GM18519 (cell line): ENCODE data around the gene SLC6A20.

Experiments used
- ATAC-seq: cut with Tn5 transposase; IDR thresholded peaks from one replicate; pipeline ENCODE4 v1.9.1; 2021; ENCODE audit warnings: mild to moderate bottlenecking, moderate library complexity; ENCODE audit not compliant: unreplicated experiment, low FRiP score

Gene SLC6A20

DNA sequence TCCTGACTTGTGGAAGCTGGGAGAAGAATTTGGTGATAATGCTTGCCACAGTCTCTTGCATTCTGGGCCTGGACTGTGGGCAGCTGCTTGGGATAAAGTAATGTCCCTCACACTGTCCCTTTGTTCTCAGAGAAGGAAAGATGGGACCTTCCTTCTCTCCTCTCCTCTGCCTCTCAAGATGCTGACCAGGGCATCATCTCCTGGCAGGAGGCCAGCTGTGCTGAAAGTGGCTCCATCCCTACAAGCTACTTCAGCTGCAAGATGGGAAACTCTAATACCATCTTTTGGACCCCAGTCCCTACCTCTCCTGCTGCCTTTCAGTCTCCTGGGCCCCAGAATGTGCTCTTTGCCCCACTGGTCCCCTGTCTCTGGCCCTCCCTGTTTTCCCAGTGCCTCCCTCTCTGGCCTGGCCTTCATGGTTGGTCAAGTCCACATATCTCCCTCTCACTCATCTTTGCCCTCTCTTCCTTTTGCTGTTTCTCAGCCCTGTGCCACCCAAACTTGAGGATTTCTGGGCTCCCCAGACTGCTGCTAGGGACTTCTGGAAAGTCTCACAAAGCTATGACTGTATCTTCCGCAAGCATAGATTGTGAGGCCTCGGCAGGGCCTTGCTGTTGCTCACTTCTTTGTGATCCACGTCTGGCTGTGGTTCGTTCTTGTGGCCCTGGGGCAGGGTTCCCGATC, 7.1 kb upstream of the SLC6A20 start:
- ATAC-seq: no peak

DNA sequence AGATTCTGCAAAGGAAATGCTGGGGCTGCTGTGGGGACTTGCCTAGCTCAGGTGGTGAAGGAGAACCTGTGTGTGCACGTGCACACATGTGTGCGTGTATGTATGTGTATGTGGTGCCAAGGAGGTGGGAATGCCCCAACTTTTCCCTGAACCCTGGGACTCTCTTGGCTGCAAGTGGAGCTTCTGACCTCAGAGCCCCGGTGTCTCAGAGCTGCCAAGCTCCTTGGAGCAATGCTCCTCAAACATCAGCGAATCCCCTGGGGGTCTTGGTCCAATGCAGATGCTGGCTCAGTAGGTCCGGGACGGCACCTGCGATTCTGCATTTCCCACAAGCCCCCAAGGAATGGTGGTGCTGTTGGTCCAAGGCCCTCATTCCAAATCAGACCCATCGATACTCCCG, 5.8 kb upstream of the SLC6A20 start:
- ATAC-seq: no peak

DNA sequence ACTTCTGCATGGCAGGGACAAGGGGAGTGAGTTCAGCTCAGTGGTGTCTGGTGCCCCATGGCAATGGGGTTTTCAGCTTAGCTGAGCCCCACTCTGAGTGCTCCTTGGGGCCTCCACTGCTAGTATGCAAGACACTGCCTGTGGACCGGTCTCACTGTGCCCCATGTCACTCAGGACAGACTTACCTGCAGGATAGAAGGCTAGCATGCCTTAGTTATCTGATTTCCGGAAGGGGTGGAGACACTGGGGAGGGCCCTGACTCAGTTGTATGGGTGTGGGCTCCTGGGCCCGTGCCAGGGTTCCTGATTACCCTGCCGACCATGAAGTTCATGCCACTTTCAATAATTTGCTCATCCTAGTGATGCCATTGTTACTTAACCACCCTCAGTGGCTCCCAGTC, 4.3 kb upstream of the SLC6A20 start:
- no peak for ATAC-seq

DNA sequence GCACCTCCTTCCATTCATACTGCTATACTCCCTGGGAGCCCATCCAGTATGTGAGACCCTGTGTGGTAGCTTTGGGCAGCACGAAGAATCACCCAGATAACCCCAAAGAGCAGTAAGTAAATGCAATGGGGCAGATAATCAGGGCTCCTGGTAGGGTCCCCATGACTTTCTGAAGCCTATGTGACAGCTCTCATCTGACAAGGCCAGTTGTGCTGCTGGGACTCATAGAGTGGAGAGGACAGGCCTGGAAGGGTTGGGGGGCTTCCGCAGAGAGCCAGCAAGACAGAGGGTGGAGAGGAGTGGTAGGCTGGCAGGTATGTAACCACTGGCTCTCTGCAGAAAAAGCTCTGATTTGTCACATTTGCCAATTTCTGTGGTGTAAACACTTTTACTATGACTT, 3.2 kb upstream of the SLC6A20 start:
- no peak for ATAC-seq

DNA sequence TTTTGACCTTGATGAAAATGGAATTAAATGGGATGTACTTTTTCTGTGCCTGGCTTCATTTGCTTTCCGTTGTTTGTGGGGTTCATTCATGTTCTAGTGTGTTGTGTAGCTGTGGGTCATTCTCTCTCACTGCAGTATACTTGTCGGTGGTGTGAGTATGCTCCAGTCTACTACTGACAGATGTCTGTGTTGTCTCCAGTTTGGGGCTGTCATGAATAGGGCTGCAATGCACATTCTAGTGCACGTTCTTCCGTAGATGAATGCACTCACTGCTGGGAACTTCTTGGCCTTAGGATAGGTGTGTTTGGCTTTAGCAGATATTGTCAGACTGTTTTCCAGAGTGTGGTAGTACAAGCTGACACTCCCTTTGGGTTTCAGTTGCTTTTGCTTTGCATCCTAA, 1.7 kb upstream of the SLC6A20 start:
- ATAC-seq: no peak

DNA sequence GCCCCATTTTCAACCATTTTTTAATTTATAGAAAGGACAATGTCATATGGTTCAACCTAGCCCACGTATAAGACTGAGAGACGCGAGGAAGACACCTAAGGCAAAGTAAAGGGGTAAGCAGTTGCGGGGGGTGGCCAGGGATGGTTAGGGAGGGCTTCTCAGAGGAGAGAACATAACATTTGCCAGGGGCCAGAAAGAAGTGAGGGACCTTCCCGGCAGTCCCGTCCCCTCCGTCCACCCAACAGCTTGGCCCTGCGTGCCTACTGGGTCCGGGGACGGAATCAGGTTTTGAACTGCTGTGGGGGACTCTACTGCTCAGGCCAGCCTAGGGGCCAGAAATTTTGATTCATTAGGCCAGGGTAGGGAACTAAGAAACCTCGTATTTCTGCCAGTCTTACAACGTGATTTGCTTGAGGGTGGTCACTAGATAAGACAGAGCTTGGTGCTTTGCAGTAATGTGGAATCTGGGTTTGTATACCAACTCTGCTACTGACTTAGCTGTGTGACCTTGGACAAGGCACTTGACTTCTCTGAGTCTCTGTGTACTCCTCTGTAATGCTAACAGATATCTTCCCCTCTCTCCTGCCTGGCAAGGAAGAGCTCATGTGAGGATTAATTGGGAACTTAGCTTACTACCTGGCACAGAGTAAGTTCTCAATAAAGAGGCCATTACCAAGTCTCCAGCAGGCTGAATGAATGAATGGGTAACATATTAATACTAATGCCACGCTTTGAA, 734 bp upstream of the SLC6A20 start:
- no peak for ATAC-seq

DNA sequence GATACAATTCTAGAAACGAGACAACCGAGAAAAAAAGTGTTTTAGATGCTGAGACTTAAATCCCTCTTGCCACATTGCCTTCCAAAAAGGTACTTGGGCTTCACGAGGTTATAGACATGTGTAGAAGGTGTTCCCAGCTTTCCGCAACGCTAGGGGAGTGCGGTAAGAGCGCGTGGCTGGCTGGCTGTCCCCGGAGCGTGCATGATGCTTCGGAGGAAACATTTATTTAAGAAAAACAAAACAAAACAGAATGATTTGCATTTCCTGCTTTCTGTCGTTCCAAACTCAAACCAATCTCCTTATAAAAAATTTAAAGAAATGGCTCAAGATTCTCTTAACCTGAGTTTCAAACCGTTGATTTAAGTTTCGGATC, 841 bp downstream of the SLC6A20 start:
- ATAC-seq: no peak

DNA sequence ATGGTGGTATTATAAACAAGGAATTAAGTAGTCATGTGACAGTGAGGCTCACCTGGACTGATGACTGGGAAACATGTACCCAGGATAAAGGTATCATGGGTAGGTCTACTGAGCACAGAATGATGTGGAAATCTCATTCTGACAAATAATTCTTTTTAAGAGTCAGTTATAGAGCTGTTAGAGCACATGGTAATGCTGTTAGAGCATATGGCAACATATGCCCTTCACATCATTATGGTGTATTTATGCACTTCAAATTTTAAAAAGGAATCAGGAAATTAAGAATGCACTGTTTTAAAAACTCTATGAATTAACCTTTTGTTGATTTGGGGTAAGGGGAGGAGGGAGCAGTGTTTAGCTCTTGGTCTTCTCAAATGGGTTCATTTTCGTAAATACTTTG, 1.7 kb downstream of the SLC6A20 start:
- ATAC-seq: no peak

DNA sequence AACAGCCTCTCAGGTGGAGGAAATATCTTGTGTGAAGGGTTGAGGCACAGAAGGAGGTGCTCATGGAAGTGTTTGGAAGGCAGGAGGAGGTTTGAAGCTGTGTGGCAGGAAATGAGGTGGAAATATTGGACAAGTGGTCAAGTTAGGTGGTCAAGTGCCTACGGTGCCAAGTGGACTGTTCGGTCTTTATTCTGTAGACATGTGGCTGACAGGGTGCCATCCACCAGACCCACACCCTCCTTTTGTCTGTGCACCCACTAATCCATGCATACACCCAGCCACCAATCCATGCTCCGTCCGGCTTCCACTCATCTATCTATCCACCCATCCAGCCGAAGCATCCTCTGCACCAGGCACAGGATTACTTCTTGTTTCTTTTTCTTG, 2.2 kb downstream of the SLC6A20 start:
- no peak for ATAC-seq

DNA sequence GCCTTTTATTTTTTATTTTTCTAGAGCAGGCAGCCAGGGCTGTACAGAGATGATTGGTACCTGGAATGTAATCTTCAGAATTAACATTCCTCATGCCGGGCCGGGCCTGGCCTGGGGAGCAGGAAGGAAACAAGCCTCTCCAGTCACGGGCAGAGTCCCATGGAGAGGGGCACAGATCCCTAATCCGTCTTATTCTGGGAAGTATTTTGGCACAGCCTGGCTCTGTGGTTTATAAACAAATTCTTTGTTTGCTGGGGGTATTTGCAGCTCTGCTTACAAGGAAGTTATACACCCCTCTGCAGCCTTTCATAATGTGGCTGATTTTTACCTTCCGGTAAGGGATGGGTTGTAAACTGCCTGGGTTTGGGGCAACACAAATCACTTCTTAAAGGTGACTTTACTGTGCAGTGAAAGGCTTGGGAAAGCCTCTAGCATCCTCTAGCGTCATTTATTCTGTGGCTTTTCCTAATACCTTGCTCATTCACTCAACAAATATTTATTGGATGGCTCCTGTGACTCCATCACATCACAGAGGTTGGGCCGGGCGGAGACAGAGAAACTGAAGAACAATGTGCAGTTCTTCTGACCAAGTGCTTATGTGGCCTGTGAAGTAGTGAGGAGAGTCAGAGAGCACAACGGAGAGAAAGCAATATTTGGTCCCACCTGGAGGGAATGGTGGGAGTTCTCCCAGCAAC, 2.7 kb downstream of the SLC6A20 start:
- ATAC-seq: no peak

DNA sequence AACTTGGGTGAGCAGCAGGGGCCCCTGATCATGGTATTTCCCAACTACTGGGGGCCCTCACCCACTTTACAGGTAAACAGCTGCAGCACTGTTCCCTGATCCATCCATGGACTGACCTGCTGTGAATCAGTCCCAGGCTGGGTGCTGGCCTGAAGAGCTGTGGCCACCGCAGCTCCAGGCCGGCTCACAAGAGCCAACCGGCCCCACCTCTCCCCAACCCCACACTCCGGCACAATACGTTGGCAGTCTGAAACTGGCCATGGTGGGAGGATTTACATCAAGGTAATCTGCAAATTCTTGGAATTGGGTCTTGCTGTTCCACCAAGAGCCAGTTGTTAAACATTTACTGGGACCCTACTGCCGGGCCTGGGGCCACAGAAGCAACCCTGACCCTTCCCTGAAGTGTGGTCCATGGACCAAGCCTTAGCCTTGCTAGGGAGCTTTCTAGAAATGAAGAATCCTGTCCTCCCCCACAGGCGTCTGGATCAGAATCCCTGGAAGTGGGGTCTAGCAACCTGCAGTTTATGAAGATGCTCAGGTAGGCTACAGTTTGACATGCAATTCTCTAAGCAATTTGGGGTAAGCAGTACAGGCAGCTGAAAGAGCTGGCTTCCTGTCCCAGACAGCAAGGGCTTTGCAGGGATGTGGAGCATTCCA, 3.7 kb downstream of the SLC6A20 start:
- ATAC-seq: no peak

DNA sequence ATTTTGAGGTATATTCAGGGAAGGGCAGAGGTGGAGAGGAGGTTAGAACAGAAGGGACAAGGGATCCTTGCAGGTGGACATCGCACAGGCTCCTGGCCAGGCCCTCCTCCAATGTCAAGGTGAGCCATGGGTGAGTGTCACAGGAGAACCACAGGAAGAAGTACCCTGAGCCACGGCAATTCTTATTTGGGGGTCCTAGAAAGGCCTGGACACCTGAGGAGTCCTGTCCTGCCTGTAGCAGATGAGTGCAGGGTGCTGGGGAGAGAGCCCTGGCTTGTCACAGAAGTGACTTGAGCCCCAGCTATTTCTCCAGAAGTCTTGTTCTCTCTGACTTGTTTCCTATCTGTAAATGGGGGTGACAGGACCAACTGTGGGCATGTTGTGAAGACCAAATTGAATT, 4.3 kb downstream of the SLC6A20 start:
- no peak for ATAC-seq

DNA sequence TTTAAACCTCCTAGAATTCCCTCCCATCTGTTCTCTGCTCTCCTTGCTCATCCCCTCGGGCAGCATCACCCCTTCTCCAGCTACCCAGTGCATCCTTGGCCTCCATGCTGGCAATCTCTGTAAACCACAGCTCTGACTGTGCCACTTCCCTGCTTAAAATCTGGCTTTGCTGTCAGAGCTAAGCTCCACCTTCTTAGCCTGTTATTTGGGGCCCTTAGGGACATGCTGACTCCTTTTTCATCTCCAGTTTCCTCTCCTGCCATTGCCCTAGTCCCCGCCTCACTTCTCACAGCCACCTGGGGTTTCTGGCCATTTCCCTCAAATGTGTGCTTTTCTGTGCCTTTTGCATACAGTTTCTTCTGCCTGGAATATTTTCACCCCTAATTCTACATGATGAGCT, 5.7 kb downstream of the SLC6A20 start:
- ATAC-seq: no peak

DNA sequence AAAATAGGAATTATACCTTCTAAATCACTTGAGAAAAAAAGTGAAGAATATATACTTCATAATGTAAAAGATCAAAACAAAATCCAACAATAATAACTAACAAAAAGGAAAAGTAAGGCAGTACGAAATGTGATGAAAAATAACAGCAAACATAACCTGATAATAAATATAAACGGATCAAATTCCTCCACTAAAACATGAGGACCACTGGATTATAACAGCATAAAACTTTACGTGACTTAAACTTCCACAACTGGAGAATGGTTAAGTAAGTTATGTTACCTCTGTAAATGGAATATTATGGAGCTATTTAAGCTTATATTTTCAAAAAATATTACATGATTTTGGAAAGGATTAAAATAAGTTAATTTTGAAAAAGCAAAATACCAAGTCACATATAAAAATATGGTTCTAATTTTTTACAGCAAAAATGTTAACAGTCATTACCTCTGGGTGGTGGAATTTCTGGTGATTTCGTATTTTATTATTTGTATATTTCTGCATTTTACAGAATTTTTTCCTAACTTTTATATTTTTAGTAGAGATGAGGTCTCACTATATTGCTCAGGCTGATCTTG, 7.0 kb downstream of the SLC6A20 start:
- no peak for ATAC-seq

DNA sequence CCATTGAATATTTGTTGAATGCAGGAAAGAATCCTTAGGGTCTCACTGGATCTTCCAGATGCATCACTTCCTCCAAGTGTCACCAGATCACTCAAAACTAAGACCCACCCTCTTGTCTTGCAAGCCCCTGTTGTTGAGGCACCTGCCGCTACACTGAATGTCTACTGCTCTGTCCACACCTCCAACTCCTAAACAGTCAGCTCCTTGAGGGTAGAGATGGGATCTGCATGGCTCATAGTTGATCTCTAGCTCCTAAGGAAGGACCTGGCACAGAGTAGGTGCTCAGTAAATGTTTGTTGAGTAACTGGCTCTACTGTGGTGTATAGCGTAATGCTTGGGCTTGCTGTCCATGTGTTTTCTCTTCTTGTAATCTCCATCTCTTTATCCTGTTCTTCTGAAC, 8.8 kb downstream of the SLC6A20 start:
- ATAC-seq: no peak

DNA sequence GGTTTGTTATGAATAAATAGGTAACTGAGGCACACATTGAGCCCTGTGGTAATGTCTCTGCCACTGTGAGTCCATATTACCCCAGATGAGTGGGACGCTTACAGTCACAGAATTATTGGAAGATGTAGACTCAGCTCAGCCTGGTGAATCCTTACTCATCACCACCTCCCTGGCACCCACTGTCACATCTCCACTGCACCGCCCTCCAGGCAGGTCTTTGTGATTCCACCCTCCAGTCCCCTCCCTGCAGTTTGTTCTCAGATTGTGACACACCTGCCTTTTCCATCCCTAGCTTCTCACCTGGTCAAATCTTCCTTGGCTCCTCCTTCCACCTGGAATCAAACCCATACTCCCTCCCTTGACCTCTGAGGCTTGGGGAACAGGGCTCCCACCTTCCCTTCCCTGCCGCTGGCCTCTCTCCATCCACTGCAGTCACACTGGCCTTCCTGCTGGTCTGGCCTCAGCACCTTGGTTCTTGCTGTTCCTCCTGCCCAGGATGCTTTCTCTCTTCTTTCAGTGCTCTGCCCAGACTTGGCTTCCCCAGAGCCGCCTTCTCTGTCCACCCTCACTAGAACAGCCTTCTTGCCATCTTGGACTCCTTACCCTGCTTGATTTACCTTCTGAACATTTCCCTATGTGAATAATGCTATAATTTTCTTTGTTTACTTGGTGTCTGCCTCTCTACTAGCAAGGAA, 9.4 kb downstream of the SLC6A20 start:
- ATAC-seq: no peak

DNA sequence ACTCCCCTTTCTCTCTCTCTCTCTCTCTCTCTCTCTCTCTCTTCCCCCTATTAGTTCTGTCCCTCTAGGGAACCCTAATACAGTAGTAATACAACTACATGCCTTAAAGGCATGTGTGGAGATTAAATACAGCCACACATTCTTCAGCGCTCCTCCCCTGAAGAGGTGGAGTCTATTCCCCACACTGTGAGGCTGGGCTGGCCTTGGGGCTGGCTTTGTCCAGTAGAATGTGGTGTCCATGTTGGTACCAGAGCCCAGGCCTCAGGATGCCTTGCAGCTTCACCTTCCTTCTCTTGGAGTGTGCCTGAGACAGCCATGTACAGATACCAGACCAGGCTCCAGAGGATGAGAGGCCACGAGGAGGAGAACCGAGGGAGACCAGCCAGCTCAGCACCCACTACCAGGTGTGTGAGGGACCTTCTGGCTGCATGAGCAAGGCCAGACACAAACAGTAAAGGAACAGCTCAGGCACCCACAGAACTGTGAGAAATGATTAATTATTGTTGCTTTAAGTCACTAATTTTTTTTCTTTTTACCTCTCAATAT, 10.7 kb downstream of the SLC6A20 start:
- ATAC-seq: no peak

DNA sequence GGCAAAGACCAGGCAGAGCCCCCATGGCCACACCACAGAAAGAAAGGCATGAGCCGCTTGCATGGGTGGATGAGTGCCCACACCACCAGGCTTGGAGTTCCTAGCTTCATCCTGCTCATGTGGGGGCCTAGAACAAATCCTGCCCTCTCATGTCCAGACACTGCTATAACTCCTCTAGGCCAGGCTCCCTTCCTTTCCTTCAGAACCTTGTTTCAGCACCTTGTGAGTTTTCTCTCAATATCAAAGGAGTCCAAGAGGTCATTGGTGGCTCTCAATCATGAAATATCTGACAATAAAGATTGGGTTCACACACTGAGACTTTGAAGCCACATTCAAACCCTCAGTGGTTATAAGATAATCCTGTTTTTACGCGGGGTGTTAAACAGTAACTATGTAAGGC, 12.7 kb downstream of the SLC6A20 start:
- ATAC-seq: no peak

DNA sequence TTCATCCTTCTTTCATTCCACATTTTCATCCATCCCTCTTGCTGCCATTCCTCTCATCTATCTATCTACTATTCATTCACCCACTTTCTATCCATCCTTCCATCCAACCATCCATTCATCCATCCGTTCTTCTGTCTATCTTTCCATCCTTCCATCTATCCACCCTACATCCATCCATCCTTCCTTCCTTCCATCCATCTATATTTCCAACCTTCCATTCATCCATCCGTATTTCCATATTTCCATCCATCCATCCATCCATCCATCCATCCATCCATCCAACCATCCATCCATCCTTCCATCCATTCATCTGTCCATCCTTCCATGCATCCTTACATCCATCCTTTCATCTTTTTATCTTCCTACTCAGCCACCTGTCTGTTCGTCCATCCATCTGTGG, 14.0 kb downstream of the SLC6A20 start:
- no peak for ATAC-seq

DNA sequence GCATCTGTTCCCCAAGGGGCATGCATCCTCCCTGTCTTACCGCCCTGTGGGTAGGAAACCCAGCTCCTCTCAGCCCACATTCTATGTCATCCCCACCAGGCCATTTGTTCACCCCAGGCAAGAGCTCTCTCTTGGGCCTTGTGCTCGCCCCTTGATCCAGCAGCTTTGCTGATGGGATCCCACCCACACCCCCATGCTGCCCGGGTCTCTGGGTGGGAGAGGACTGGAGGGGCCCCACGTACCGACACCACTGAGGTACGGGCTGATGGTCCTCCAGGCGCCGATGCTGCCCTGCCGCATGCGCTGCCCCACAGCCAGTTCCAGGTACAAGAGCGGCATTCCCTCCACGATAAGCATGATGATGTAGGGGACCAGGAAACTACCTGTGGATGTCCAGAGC, 14.5 kb downstream of the SLC6A20 start:
- no peak for ATAC-seq
